Mucosa of descending colon (tissue), 3 donors: ENCODE measurements around the gene HLA-DOB. TPM values are rescaled to one million over a fixed set of nuclear protein-coding genes. Genes with fewer than 3 reads are reported as not detected.

Experiments
- ATAC-seq: fragments of 200-7000 bp; cut with Tn5 transposase; one replicate; pipeline ENCODE4 v1.9.1; 2020; ENCODE audit warnings: mild to moderate bottlenecking, moderate library complexity
- DNase-seq, 3 donors: peaks; one replicate each; pipeline ENCODE4 v3.0.0-alpha.2; 2020
- H3K36me3 ChIP-seq: fragments of 200-600 bp; one replicate; pipeline ENCODE4 v1.8.0; 2021; ENCODE audit warnings: low read depth, mild to moderate bottlenecking
- H3K4me1 ChIP-seq: fragments of 200-600 bp; one replicate; pipeline ENCODE4 v1.8.0; 2021; ENCODE audit warnings: low read depth, mild to moderate bottlenecking
- H3K4me3 ChIP-seq: fragments of 200-600 bp; one replicate; pipeline ENCODE4 v1.8.0; 2021; ENCODE audit warnings: mild to moderate bottlenecking
- H3K9me3 ChIP-seq: fragments of 200-600 bp; one replicate; pipeline ENCODE4 v1.8.0; 2021; ENCODE audit warnings: mild to moderate bottlenecking
- intact Hi-C, 2 donors: fragments of 100-400 bp; cut with DNase I in 1 of 2; cut with micrococcal nuclease in 1 of 2; formaldehyde crosslinking; loops; one replicate each; pipeline versions ENCODE4 v1.11.0 to v1.11.1; 2022; cut with DNase I, micrococcal nuclease
- total RNA-seq, 3 donors: library from RNA; stranded (reverse); fragmentation: NEBNext Ultra II Directional in 2 of 3; extraction: Animal tissue kit (Norgen Biotek cat#: 25700) in 2 of 3; gene quantifications; one replicate each; pipeline versions ENCODE4 v1.2.1 to v1.2.4, GENCODE V29; 2021 to 2023
- TF ChIP-seq, protein P1 (sequence below): fragments of 200-600 bp; IDR thresholded peaks from one replicate; pipeline ENCODE4 v1.8.0; 2022; ENCODE audit warnings: antibody characterized with exemption, mild to moderate bottlenecking
- donor health status: DM: no; HTN: no; CAD: no; lungs with moderate emphysema.
- donor health status: DM: no; HTN: no; CAD: no.
- donor health status: DM: no; HTN: yes; CAD: no.

Gene HLA-DOB
- total RNA-seq, 3 donors from 2014 or later, result 0.38 to 0.87 TPM; not detected in 1

DNA sequence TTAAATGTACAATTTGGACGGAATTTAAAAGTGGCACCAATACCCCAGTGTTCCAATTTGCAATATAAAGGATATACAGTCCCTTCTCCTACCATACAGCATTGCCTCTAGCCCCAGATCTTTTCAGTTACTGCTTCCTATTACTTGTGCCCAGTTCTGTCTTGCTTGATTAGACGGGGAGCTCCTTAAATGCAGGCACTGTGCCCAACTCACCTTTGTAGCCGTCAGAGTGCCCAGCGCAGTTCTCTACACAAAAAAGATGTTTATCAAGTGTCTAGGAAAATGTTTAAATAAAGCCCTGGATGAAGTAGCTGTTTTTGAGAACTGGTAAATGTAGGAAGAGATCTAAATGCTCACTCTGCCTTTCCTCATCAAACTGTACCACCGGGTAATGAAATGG lies 14.1 kb upstream of the HLA-DOB start:
- H3K9me3 ChIP-seq, result no peaks in the 10 kb centered on the region
- intact Hi-C loops, result no loop called here

DNA sequence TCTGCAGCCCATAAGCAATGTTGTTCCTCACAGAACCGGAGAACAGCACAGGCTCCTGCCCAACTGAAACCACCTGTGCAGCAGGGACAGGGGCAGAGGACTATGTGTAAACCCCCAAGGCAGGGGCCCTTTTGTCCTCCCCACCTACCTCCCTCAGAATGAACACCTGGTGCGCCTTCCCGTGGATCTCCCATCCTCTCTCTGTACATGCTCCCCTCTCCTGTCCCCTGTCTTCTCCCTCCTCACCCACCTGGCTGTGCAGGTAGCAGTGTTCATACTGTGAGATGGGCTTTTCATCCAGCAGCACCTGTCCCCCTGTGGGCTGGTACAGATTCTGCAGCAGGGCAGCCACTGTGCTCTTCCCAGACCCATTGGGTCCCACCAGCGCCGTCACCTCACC lies 13.2 kb upstream of the HLA-DOB start:
- no peaks in the 10 kb centered on the region for H3K4me1 ChIP-seq
- intact Hi-C loops, result no loop called here
- no peak overlapping the region for H3K4me3 ChIP-seq
- ATAC-seq, result no peak
- TF ChIP-seq, protein P1, sequence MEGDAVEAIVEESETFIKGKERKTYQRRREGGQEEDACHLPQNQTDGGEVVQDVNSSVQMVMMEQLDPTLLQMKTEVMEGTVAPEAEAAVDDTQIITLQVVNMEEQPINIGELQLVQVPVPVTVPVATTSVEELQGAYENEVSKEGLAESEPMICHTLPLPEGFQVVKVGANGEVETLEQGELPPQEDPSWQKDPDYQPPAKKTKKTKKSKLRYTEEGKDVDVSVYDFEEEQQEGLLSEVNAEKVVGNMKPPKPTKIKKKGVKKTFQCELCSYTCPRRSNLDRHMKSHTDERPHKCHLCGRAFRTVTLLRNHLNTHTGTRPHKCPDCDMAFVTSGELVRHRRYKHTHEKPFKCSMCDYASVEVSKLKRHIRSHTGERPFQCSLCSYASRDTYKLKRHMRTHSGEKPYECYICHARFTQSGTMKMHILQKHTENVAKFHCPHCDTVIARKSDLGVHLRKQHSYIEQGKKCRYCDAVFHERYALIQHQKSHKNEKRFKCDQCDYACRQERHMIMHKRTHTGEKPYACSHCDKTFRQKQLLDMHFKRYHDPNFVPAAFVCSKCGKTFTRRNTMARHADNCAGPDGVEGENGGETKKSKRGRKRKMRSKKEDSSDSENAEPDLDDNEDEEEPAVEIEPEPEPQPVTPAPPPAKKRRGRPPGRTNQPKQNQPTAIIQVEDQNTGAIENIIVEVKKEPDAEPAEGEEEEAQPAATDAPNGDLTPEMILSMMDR, result no peak
- no peak for DNase-seq
- H3K9me3 ChIP-seq, result no peaks in the 10 kb centered on the region
- no peaks in the 10 kb centered on the region for H3K36me3 ChIP-seq

More for the DNA sequence above, 14.1 kb upstream of the HLA-DOB start:
- H3K36me3 ChIP-seq, result no peaks in the 10 kb centered on the region
- H3K4me3 ChIP-seq, result no peak overlapping the region
- no peak for DNase-seq
- no peaks in the 10 kb centered on the region for H3K4me1 ChIP-seq
- no peak for ATAC-seq
- TF ChIP-seq, protein P1, result no peak

DNA sequence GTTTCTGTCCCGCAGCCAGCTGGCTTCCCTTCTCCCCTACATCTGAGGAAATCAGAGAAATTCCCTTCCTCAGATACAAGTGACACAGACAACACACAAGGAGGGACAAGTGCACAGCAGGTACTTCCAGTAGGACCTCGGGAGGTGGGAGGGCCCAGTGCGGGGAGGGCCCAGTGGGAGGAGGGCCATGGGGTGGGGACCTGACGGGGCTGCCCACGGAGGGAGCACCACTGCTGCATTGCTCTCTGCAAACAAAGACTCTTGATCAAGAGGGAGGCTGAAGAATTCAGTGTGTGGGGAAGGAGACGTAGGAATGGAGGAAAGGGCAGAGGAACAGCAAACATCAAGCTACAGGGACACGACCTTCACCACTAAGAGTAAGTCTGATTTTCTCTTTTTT lies 12.7 kb upstream of the HLA-DOB start:
- H3K4me1 ChIP-seq, result no peaks in the 10 kb centered on the region
- no peaks in the 10 kb centered on the region for H3K9me3 ChIP-seq
- no peak for ATAC-seq
- intact Hi-C loops, result loop anchor here in 1 of 2 donors (5.0 kb wide), 1 partner anchor 38 kb away; no protein-coding TSS in a partner anchor
- no peak overlapping the region for H3K4me3 ChIP-seq
- H3K36me3 ChIP-seq, result no peaks in the 10 kb centered on the region
- TF ChIP-seq, protein P1, result no peak
- no peak for DNase-seq

DNA sequence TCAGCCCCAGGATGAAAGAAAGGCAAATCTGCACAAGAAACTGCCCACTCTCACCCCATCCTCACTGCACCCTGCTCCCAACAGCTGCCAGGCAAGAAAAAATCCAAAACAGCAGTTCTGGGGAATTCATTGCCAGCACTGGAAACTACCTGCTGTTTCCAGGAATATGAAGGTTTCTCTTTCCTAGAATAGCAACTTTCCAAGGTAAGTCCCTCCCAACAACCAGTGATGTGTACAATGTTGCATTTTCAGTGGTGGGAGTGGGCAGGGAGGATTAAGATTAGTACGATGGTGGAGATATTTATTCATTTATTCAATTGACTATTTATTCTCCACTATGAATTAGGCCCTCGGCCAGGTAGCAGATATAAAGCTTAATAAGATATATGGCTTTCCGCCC lies 10.2 kb upstream of the HLA-DOB start:
- DNase-seq (no peak), ATAC-seq (no peak)
- Histone ChIP-seq H3K4me1 (no peaks in the 10 kb centered on the region), H3K4me3 (no peak overlapping the region), H3K9me3 (no peaks in the 10 kb centered on the region), H3K36me3 (no peaks in the 10 kb centered on the region)
- intact Hi-C loops, result loop anchor here in 1 of 2 donors (5.0 kb wide), 1 partner anchor 40 kb away; no protein-coding TSS in a partner anchor
- TF ChIP-seq, protein P1, result no peak

DNA sequence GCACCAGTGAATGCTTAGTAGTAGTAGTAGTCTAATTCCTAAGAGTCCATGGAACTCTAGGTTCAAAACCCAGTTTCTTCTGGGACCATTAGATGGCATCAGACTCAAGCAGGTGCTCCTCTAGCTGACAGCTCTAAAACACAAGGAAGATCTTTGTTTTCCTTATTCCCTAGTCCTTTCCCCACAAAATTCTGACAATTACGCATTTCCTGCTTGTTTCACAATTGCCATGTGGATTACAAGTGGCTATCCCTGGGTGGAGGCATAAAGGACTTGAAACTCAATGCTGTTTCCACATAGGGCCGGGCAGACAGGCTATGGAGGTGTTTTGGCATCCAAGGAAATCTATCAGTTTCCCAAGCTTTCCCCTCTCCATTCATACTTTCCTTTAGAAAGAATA lies 9.2 kb upstream of the HLA-DOB start:
- no peak overlapping the region for H3K4me3 ChIP-seq
- peak; percentile 80 for ATAC-seq
- H3K36me3 ChIP-seq, result no peaks in the 10 kb centered on the region
- no peaks in the 10 kb centered on the region for H3K4me1 ChIP-seq
- TF ChIP-seq, protein P1, result no peak
- no peak for DNase-seq
- no peaks in the 10 kb centered on the region for H3K9me3 ChIP-seq
- intact Hi-C loops, result loop anchor here in 1 of 2 donors (5.0 kb wide), 1 partner anchor 41 kb away; no protein-coding TSS in a partner anchor

DNA sequence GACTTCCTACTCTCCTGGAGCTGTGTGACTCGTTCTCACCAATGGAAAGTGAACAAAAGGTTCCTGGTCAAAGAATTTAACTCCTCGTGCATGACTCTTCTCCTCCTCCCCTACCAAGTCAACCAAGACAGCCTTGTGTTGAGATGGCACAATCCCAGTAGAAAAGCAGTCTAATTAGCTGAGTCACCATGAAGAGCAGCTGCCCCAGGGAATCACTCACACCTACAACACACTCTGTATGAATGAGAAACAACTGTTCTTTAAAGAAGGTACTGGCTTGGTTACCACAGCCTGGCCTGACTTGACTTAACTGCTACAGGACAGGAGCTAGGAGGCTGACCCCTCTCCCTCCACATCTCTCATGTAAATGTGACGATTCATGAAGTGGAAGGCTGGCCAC lies 2.9 kb upstream of the HLA-DOB start:
- no peaks in the 10 kb centered on the region for H3K4me1 ChIP-seq
- intact Hi-C loops, result no loop called here
- TF ChIP-seq, protein P1, result no peak
- H3K4me3 ChIP-seq, result no peak overlapping the region
- DNase-seq (no peak), ATAC-seq (no peak)
- no peaks in the 10 kb centered on the region for H3K9me3 ChIP-seq
- no peaks in the 10 kb centered on the region for H3K36me3 ChIP-seq
